WTC11 (cell line): Measurements from ENCODE around the gene TTLL9. TPM values are rescaled to one million over a fixed set of nuclear protein-coding genes. Genes with fewer than 3 reads are reported as not detected.
A peak's percentile ranks its signal among the peaks of the same experiment; 100 is the strongest.

ENCODE experiments used
- ATAC-seq: fragments of 200-7000 bp; cut with Tn5 transposase; 2 replicates; pipeline ENCODE4 v1.10.0; 2021; ENCODE audit warnings: mild to moderate bottlenecking, moderate library complexity
- CTCF ChIA-PET: fragments of 300-600 bp; sonication (Branson Sonifier 250); formaldehyde crosslinking; loops from one replicate; lab custom pipeline; 2021; ENCODE audit warnings: antibody characterized with exemption; lab: Charles Lee
- POLR2A ChIA-PET: fragments of 350-600 bp; sonication (Branson Sonifier 250); formaldehyde crosslinking; loops from one replicate; lab custom pipeline; 2021; ENCODE audit warnings: antibody characterized with exemption; lab: Charles Lee
- DNase-seq: peaks from one replicate; pipeline ENCODE4 v3.0.0; 2021; ENCODE audit warnings: low spot score
- H3K27ac Mint-ChIP-seq: 2 replicates; pipeline ENCODE4 v1.8.0; 2021; ENCODE audit warnings: mixed read lengths
- H3K27me3 Mint-ChIP-seq: 2 replicates; pipeline ENCODE4 v1.8.0; 2021; ENCODE audit warnings: low read depth, mild to moderate bottlenecking, moderate library complexity, mixed read lengths
- H3K36me3 Mint-ChIP-seq: 2 replicates; pipeline ENCODE4 v1.8.0; 2021; ENCODE audit warnings: mixed read lengths
- H3K4me1 Mint-ChIP-seq: 2 replicates; pipeline ENCODE4 v1.8.0; 2022; ENCODE audit warnings: mixed read lengths
- H3K4me3 Mint-ChIP-seq: 2 replicates; pipeline ENCODE4 v1.8.0; 2021; ENCODE audit warnings: mild to moderate bottlenecking, moderate library complexity, mixed read lengths
- H3K9me3 Mint-ChIP-seq: 2 replicates; pipeline ENCODE4 v1.8.0; 2021; ENCODE audit warnings: mixed read lengths
- EMX1 ChIP-seq: fragments of 250-450 bp; sonication (Bioruptor Pico); IDR thresholded peaks from 2 replicates; pipeline ENCODE4 v1.8.0; 2021; ENCODE audit warnings: mild to moderate bottlenecking
- GABPB1 ChIP-seq: sonication (generic); formaldehyde crosslinking; IDR thresholded peaks from 2 replicates; pipeline ENCODE4 v1.8.1; 2023; ENCODE audit warnings: mild to moderate bottlenecking, missing genetic modification reagents
- OVOL2 ChIP-seq: fragments of 250-450 bp; sonication (Bioruptor Pico); IDR thresholded peaks from 2 replicates; pipeline ENCODE4 v1.9.0; 2021; ENCODE audit warnings: mild to moderate bottlenecking, borderline replicate concordance
- TCF7 ChIP-seq: sonication (generic); formaldehyde crosslinking; IDR thresholded peaks from 2 replicates; pipeline ENCODE4 v1.8.0; 2022; ENCODE audit warnings: mild to moderate bottlenecking, low read depth, missing genetic modification reagents, moderate library complexity
- ZNF219 ChIP-seq: sonication (generic); formaldehyde crosslinking; IDR thresholded peaks from 2 replicates; pipeline ENCODE4 v1.8.0; 2023; ENCODE audit warnings: missing genetic modification reagents, mild to moderate bottlenecking, borderline replicate concordance
- total RNA-seq: library from RNA; stranded (reverse); gene quantifications from 3 replicates; pipeline ENCODE4 v1.2.3, GENCODE V29; 2021
- TF ChIP-seq, protein P1 (sequence below): sonication (generic); formaldehyde crosslinking; IDR thresholded peaks from 2 replicates; pipeline ENCODE4 v1.8.1; 2023; ENCODE audit warnings: mild to moderate bottlenecking, missing genetic modification reagents, borderline replicate concordance
- TF ChIP-seq, protein P2 (sequence below): sonication (generic); formaldehyde crosslinking; IDR thresholded peaks from 2 replicates; pipeline ENCODE4 v1.8.0; 2022; ENCODE audit warnings: mild to moderate bottlenecking, missing genetic modification reagents
- TF ChIP-seq, protein P3 (sequence below): sonication (generic); formaldehyde crosslinking; IDR thresholded peaks from 2 replicates; pipeline ENCODE4 v1.8.1; 2022; ENCODE audit warnings: mild to moderate bottlenecking, moderate library complexity, missing genetic modification reagents
- TF ChIP-seq, protein P4 (sequence below): sonication (generic); formaldehyde crosslinking; IDR thresholded peaks from 2 replicates; pipeline ENCODE4 v1.8.1; 2023; ENCODE audit warnings: mild to moderate bottlenecking, missing genetic modification reagents
- TF ChIP-seq, protein P5 (sequence below): sonication (generic); formaldehyde crosslinking; IDR thresholded peaks from 2 replicates; pipeline ENCODE4 v1.8.1; 2022; ENCODE audit warnings: low read depth, missing genetic modification reagents, borderline replicate concordance
- TF ChIP-seq, protein P6 (sequence below): sonication (generic); formaldehyde crosslinking; IDR thresholded peaks from 2 replicates; pipeline ENCODE4 v1.8.1; 2023; ENCODE audit warnings: mild to moderate bottlenecking, missing genetic modification reagents, moderate library complexity
- TF ChIP-seq, protein P7 (sequence below): sonication (generic); formaldehyde crosslinking; IDR thresholded peaks from 2 replicates; pipeline ENCODE4 v1.8.0; 2023; ENCODE audit warnings: missing genetic modification reagents
- TF ChIP-seq, protein P8 (sequence below): sonication (generic); formaldehyde crosslinking; IDR thresholded peaks from 2 replicates; pipeline ENCODE4 v1.8.0; 2022; ENCODE audit warnings: mild to moderate bottlenecking, missing genetic modification reagents
- TF ChIP-seq, protein P9 (sequence below): sonication (generic); formaldehyde crosslinking; IDR thresholded peaks from 2 replicates; pipeline ENCODE4 v1.8.0; 2022; ENCODE audit warnings: missing genetic modification reagents
- TF ChIP-seq, protein P10 (sequence below): sonication (generic); formaldehyde crosslinking; IDR thresholded peaks from 2 replicates; pipeline ENCODE4 v1.8.1; 2022; ENCODE audit warnings: low read depth, mild to moderate bottlenecking, moderate library complexity, missing genetic modification reagents, borderline replicate concordance

Gene TTLL9
- total RNA-seq, 1 experiment from 2014 or later = not detected

DNA sequence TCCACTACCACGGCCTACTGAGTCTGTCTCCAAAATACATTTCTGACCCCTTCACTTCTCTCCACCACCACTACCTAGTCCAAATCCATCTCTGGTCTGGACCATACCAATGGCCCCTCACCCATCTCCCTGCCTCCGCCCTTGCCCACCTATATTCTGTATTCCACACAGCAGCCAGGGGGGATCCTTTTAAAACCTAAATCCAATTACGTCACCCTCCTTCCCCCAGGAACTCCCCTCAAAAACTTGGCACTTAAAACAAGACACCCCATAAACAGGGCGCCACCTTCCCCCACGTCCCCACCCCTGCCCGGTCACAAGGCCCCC lies 80.7 kb downstream of the TTLL9 start (continued):
- TF ChIP-seq, protein P1, sequence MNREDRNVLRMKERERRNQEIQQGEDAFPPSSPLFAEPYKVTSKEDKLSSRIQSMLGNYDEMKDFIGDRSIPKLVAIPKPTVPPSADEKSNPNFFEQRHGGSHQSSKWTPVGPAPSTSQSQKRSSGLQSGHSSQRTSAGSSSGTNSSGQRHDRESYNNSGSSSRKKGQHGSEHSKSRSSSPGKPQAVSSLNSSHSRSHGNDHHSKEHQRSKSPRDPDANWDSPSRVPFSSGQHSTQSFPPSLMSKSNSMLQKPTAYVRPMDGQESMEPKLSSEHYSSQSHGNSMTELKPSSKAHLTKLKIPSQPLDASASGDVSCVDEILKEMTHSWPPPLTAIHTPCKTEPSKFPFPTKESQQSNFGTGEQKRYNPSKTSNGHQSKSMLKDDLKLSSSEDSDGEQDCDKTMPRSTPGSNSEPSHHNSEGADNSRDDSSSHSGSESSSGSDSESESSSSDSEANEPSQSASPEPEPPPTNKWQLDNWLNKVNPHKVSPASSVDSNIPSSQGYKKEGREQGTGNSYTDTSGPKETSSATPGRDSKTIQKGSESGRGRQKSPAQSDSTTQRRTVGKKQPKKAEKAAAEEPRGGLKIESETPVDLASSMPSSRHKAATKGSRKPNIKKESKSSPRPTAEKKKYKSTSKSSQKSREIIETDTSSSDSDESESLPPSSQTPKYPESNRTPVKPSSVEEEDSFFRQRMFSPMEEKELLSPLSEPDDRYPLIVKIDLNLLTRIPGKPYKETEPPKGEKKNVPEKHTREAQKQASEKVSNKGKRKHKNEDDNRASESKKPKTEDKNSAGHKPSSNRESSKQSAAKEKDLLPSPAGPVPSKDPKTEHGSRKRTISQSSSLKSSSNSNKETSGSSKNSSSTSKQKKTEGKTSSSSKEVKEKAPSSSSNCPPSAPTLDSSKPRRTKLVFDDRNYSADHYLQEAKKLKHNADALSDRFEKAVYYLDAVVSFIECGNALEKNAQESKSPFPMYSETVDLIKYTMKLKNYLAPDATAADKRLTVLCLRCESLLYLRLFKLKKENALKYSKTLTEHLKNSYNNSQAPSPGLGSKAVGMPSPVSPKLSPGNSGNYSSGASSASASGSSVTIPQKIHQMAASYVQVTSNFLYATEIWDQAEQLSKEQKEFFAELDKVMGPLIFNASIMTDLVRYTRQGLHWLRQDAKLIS = no peak
- TF ChIP-seq, protein P2, sequence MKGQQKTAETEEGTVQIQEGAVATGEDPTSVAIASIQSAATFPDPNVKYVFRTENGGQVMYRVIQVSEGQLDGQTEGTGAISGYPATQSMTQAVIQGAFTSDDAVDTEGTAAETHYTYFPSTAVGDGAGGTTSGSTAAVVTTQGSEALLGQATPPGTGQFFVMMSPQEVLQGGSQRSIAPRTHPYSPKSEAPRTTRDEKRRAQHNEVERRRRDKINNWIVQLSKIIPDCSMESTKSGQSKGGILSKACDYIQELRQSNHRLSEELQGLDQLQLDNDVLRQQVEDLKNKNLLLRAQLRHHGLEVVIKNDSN = no peak
- TF ChIP-seq, protein P3, sequence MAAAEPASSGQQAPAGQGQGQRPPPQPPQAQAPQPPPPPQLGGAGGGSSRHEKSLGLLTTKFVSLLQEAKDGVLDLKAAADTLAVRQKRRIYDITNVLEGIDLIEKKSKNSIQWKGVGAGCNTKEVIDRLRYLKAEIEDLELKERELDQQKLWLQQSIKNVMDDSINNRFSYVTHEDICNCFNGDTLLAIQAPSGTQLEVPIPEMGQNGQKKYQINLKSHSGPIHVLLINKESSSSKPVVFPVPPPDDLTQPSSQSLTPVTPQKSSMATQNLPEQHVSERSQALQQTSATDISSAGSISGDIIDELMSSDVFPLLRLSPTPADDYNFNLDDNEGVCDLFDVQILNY (CRISPR knock-in tag) = no peak
- TF ChIP-seq OVOL2 (CRISPR knock-in tag) (no peak), GABPB1 (CRISPR knock-in tag) (no peak), EMX1 (CRISPR knock-in tag) (no peak)
- TF ChIP-seq, protein P4, sequence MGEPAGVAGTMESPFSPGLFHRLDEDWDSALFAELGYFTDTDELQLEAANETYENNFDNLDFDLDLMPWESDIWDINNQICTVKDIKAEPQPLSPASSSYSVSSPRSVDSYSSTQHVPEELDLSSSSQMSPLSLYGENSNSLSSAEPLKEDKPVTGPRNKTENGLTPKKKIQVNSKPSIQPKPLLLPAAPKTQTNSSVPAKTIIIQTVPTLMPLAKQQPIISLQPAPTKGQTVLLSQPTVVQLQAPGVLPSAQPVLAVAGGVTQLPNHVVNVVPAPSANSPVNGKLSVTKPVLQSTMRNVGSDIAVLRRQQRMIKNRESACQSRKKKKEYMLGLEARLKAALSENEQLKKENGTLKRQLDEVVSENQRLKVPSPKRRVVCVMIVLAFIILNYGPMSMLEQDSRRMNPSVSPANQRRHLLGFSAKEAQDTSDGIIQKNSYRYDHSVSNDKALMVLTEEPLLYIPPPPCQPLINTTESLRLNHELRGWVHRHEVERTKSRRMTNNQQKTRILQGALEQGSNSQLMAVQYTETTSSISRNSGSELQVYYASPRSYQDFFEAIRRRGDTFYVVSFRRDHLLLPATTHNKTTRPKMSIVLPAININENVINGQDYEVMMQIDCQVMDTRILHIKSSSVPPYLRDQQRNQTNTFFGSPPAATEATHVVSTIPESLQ = no peak
- TF ChIP-seq, protein P5, sequence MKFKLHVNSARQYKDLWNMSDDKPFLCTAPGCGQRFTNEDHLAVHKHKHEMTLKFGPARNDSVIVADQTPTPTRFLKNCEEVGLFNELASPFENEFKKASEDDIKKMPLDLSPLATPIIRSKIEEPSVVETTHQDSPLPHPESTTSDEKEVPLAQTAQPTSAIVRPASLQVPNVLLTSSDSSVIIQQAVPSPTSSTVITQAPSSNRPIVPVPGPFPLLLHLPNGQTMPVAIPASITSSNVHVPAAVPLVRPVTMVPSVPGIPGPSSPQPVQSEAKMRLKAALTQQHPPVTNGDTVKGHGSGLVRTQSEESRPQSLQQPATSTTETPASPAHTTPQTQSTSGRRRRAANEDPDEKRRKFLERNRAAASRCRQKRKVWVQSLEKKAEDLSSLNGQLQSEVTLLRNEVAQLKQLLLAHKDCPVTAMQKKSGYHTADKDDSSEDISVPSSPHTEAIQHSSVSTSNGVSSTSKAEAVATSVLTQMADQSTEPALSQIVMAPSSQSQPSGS (CRISPR knock-in tag) = no peak
- TF ChIP-seq, protein P6, sequence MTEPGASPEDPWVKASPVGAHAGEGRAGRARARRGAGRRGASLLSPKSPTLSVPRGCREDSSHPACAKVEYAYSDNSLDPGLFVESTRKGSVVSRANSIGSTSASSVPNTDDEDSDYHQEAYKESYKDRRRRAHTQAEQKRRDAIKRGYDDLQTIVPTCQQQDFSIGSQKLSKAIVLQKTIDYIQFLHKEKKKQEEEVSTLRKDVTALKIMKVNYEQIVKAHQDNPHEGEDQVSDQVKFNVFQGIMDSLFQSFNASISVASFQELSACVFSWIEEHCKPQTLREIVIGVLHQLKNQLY (CRISPR knock-in tag) = no peak

DNA sequence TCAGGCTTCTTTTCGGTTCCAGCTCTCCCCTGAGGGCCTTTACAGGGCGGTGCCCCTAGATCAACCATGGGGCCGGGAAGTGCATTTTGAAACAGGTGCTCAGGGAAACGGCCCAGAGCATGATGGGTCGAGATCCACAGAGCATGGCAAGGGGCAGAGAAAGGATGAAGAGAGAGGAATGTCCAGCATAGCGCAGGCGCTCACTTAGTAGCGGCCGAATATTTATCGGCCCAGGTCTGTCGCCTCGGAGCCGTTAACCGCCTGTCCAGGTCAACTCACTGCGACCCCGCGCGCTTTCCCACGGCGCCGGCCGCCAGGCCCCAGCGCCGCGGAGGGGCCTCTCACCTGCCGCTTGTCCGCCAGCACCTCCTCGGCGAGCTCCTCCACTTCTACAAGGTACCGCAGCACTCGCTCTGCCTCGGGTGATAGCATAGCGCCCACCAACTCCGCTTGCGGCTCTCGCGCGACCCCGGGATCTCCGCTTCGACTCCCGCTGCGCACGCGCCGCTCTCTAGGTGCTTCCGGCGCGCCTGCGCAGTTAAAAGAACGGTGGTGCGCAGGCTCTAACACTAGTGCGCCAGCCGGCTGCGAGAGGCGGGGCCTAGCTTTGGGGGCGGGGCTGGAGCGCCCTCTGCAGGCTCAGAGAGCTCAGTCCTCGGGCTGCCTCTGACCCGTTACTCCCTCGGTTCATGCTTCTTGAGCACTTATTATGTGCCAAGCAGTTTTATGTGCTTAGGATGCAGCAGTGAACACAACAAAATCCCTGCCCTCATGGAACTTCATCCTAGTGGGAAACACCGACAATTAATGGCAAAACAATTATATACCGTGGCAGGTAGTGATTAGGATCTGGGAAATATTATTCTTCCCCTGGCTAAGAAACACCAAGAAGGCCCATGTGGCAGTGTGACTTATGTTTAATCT lies 81.4 kb downstream of the TTLL9 start, which contains the start of gene PDRG1:
Gene PDRG1 (minus strand): TSS at position 517 of the 924 bp plus-strand sequence. CDS start 85 bp downstream, at position 432.
- H3K36me3 Mint-ChIP-seq = peaks cover 29% of the 10 kb centered on the region
- POLR2A ChIA-PET = interaction anchor here (0.9 to 1.2 kb wide), 4 partner anchors 10 to 91 kb away, joined by 3 to 6 read pairs (median 4); partner anchors contain the start of gene XKR7
- H3K4me1 Mint-ChIP-seq = peaks cover 8% of the 10 kb centered on the region
- TF ChIP-seq, protein P7, sequence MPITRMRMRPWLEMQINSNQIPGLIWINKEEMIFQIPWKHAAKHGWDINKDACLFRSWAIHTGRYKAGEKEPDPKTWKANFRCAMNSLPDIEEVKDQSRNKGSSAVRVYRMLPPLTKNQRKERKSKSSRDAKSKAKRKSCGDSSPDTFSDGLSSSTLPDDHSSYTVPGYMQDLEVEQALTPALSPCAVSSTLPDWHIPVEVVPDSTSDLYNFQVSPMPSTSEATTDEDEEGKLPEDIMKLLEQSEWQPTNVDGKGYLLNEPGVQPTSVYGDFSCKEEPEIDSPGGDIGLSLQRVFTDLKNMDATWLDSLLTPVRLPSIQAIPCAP (CRISPR knock-in tag) = no peak
- TF ChIP-seq ZNF219 (no peak), TCF7 (CRISPR knock-in tag) (no peak)
- TF ChIP-seq, protein P8, sequence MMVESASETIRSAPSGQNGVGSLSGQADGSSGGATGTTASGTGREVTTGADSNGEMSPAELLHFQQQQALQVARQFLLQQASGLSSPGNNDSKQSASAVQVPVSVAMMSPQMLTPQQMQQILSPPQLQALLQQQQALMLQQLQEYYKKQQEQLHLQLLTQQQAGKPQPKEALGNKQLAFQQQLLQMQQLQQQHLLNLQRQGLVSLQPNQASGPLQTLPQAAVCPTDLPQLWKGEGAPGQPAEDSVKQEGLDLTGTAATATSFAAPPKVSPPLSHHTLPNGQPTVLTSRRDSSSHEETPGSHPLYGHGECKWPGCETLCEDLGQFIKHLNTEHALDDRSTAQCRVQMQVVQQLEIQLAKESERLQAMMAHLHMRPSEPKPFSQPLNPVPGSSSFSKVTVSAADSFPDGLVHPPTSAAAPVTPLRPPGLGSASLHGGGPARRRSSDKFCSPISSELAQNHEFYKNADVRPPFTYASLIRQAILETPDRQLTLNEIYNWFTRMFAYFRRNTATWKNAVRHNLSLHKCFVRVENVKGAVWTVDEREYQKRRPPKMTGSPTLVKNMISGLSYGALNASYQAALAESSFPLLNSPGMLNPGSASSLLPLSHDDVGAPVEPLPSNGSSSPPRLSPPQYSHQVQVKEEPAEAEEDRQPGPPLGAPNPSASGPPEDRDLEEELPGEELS = peak; percentile 38; the same call in 1 of the 2 replicates
- TF ChIP-seq, protein P9, sequence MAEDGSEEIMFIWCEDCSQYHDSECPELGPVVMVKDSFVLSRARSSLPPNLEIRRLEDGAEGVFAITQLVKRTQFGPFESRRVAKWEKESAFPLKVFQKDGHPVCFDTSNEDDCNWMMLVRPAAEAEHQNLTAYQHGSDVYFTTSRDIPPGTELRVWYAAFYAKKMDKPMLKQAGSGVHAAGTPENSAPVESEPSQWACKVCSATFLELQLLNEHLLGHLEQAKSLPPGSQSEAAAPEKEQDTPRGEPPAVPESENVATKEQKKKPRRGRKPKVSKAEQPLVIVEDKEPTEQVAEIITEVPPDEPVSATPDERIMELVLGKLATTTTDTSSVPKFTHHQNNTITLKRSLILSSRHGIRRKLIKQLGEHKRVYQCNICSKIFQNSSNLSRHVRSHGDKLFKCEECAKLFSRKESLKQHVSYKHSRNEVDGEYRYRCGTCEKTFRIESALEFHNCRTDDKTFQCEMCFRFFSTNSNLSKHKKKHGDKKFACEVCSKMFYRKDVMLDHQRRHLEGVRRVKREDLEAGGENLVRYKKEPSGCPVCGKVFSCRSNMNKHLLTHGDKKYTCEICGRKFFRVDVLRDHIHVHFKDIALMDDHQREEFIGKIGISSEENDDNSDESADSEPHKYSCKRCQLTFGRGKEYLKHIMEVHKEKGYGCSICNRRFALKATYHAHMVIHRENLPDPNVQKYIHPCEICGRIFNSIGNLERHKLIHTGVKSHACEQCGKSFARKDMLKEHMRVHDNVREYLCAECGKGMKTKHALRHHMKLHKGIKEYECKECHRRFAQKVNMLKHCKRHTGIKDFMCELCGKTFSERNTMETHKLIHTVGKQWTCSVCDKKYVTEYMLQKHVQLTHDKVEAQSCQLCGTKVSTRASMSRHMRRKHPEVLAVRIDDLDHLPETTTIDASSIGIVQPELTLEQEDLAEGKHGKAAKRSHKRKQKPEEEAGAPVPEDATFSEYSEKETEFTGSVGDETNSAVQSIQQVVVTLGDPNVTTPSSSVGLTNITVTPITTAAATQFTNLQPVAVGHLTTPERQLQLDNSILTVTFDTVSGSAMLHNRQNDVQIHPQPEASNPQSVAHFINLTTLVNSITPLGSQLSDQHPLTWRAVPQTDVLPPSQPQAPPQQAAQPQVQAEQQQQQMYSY (CRISPR knock-in tag) = no peak
- TF ChIP-seq, protein P10, sequence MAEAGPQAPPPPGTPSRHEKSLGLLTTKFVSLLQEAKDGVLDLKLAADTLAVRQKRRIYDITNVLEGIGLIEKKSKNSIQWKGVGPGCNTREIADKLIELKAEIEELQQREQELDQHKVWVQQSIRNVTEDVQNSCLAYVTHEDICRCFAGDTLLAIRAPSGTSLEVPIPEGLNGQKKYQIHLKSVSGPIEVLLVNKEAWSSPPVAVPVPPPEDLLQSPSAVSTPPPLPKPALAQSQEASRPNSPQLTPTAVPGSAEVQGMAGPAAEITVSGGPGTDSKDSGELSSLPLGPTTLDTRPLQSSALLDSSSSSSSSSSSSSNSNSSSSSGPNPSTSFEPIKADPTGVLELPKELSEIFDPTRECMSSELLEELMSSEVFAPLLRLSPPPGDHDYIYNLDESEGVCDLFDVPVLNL (CRISPR knock-in tag) = no peak

More for the DNA sequence above, 81.4 kb downstream of the TTLL9 start, which contains the start of gene PDRG1:
- peak; percentile 98 for ATAC-seq
- peak within 1 kb of the TSS; percentile 92 for H3K27ac Mint-ChIP-seq
- H3K27me3 Mint-ChIP-seq = peaks cover 15% of the 10 kb centered on the region
- H3K9me3 Mint-ChIP-seq = peaks cover 11% of the 10 kb centered on the region
- CTCF ChIA-PET = interaction anchor here (0.6 to 4.1 kb wide), 52 partner anchors 8 to 339 kb away, joined by 3 to 96 read pairs (median 5); partner anchors contain the start of genes FOXS1, MYLK2, TM9SF4 and XKR7
- H3K4me3 Mint-ChIP-seq = peak within 1 kb of the TSS; percentile 98
- peak; percentile 98 for DNase-seq
